Fibroblast of lung (primary cell): ENCODE measurements around the gene C16orf96. TPM values are rescaled to one million over a fixed set of nuclear protein-coding genes. Genes with fewer than 3 reads are reported as not detected.

ENCODE experiments used
- DNase-seq, 2 donors: peaks; one replicate each; pipeline versions ENCODE4 v3.0.0 to v3.0.0-alpha.2; 2010; ENCODE audit warnings: low read depth in 2 of 2
- H2AFZ ChIP-seq: 2 replicates; pipeline ENCODE4 v1.5.1; 2012; ENCODE audit warnings: low read length, control low read depth, inconsistent platforms
- H3K27ac ChIP-seq: 2 replicates; pipeline ENCODE4 v1.5.1; 2011; ENCODE audit warnings: low read length, control low read depth; ENCODE audit not compliant: insufficient read depth
- H3K27me3 ChIP-seq: 2 replicates; pipeline ENCODE4 v1.5.1; 2011; ENCODE audit warnings: mild to moderate bottlenecking, low read length; ENCODE audit not compliant: control insufficient read depth, insufficient read depth
- H3K36me3 ChIP-seq: 2 replicates; pipeline ENCODE4 v1.5.1; 2011; ENCODE audit warnings: low read length; ENCODE audit not compliant: control insufficient read depth, insufficient read depth
- H3K4me1 ChIP-seq: 2 replicates; pipeline ENCODE4 v1.5.1; 2011; ENCODE audit warnings: low read length; ENCODE audit not compliant: control insufficient read depth, insufficient read depth; ENCODE audit errors: extremely low read depth
- H3K4me2 ChIP-seq: 2 replicates; pipeline ENCODE4 v1.5.1; 2011; ENCODE audit warnings: low read length, control low read depth; ENCODE audit not compliant: insufficient read depth; ENCODE audit errors: extremely low read depth
- H3K4me3 ChIP-seq, 4 experiments: fragments of 200-600 bp in 1 of 4; sonication (generic) in 1 of 4; replicated peaks in 1 of 4; 2 replicates each; pipeline ENCODE4 v1.5.1; 2011 to 2016; ENCODE audit warnings: low read length in 4 of 4, low read depth in 3 of 4, mild to moderate bottlenecking in 3 of 4, control low read depth in 2 of 4, inconsistent platforms in 1 of 4, mixed read lengths in 1 of 4; ENCODE audit not compliant: insufficient read depth in 1 of 4; ENCODE audit errors: control extremely low read depth in 1 of 4
- H3K79me2 ChIP-seq: 2 replicates; pipeline ENCODE4 v1.5.1; 2012; ENCODE audit warnings: mild to moderate bottlenecking, low read length, inconsistent platforms; ENCODE audit not compliant: control insufficient read depth, insufficient read depth
- H3K9ac ChIP-seq: 2 replicates; pipeline ENCODE4 v1.5.1; 2011; ENCODE audit warnings: mild to moderate bottlenecking, low read length, control low read depth; ENCODE audit not compliant: insufficient read depth
- H3K9me3 ChIP-seq: 2 replicates; pipeline ENCODE4 v1.5.1; 2012; ENCODE audit warnings: low read depth, low read length; ENCODE audit not compliant: control insufficient read depth, insufficient read depth
- H4K20me1 ChIP-seq: 2 replicates; pipeline ENCODE4 v1.5.1; 2011; ENCODE audit warnings: low read length; ENCODE audit not compliant: control insufficient read depth, insufficient read depth; ENCODE audit errors: extremely low read depth
- CTCF ChIP-seq, 2 donors: IDR thresholded peaks in 1 of 2; conservative IDR thresholded peaks in 1 of 2; 1 replicate in 1 of 2; 2 replicates in 1 of 2; pipeline ENCODE4 v1.5.1; 2011 to 2012; ENCODE audit warnings: low read length in 2 of 2, control low read depth in 1 of 2, inconsistent platforms in 1 of 2, low read depth in 1 of 2, mild to moderate bottlenecking in 1 of 2
- EZH2 ChIP-seq: IDR thresholded peaks from 2 replicates; pipeline ENCODE4 v1.5.1; 2012; ENCODE audit warnings: low read length, control low read depth, mild to moderate bottlenecking; ENCODE audit errors: missing control alignments
- polyA plus RNA-seq, 2 donors: library from polyadenylated mRNA; depleted of rRNA in 1 of 2; stranded (reverse) in 1 of 2; unstranded in 1 of 2; fragments of >200 nt; gene quantifications; 2 replicates each; pipeline ENCODE4 v1.2.1, GENCODE V29; 2011 to 2012; ENCODE audit warnings: missing spikeins in 1 of 2
- total RNA-seq: library from RNA; depleted of rRNA; stranded (reverse); fragments of >200 nt; gene quantifications from 2 replicates; pipeline ENCODE4 v1.2.1, GENCODE V29; 2014

Gene C16orf96
- total and polyA plus RNA-seq, 2 donors (not counting 1 experiment from before 2014, with no cell fraction given), result under 0.01 TPM; not detected in 1

GRCh38 chr16:4580250-4580649 is 24.1 kb downstream of the C16orf96 start:
- Histone ChIP-seq H3K27ac (no peak overlapping the region), H4K20me1 (no peaks in the 10 kb centered on the region), H3K9me3 (no peaks in the 10 kb centered on the region), H3K4me2 (no peak overlapping the region), H2AFZ (no peak overlapping the region), H3K36me3 (no peaks in the 10 kb centered on the region), H3K27me3 (no peaks in the 10 kb centered on the region), H3K9ac (no peak overlapping the region), H3K79me2 (no peaks in the 10 kb centered on the region), H3K4me3 (no peak overlapping the region), H3K4me1 (no peaks in the 10 kb centered on the region)
- TF ChIP-seq CTCF (conservative IDR thresholded peaks at IDR 0.05 in 1 of 2, IDR thresholded peaks at IDR 0.05 in 1 of 2; ENCODE audit: low read depth in 1 of 2, low read length in 2 of 2) (no peak), EZH2 (no peak)
- DNase-seq, result peak; percentile 11 to 56

- no peak for DNase-seq
- Histone ChIP-seq H3K79me2 (no peaks in the 10 kb centered on the region), H3K4me1 (no peaks in the 10 kb centered on the region), H3K27me3 (peaks cover 13% of the 10 kb centered on the region), H3K4me3 (no peak overlapping the region), H3K4me2 (no peak overlapping the region), H3K36me3 (no peaks in the 10 kb centered on the region), H2AFZ (no peak overlapping the region), H4K20me1 (no peaks in the 10 kb centered on the region), H3K27ac (no peak overlapping the region), H3K9ac (no peak overlapping the region), H3K9me3 (no peaks in the 10 kb centered on the region)
- TF ChIP-seq EZH2 (no peak), CTCF (conservative IDR thresholded peaks at IDR 0.05 in 1 of 2, IDR thresholded peaks at IDR 0.05 in 1 of 2; ENCODE audit: low read depth in 1 of 2, low read length in 2 of 2) (no peak)
Observed at GRCh38 chr16:4583906-4584305, 27.8 kb downstream of the C16orf96 start.

- peaks cover 13% of the 10 kb centered on the region for H3K27me3 ChIP-seq
- H3K9me3 ChIP-seq, result no peaks in the 10 kb centered on the region
- no peak overlapping the region for H2AFZ ChIP-seq
- H3K79me2 ChIP-seq, result no peaks in the 10 kb centered on the region
- H3K36me3 ChIP-seq, result no peaks in the 10 kb centered on the region
- no peak overlapping the region for H3K4me3 ChIP-seq
- H3K27ac ChIP-seq, result no peak overlapping the region
- no peaks in the 10 kb centered on the region for H3K4me1 ChIP-seq
- TF ChIP-seq CTCF (conservative IDR thresholded peaks at IDR 0.05 in 1 of 2, IDR thresholded peaks at IDR 0.05 in 1 of 2; ENCODE audit: low read depth in 1 of 2, low read length in 2 of 2), result no peak
- DNase-seq, result no peak
- no peaks in the 10 kb centered on the region for H4K20me1 ChIP-seq
- H3K9ac ChIP-seq, result no peak overlapping the region
- H3K4me2 ChIP-seq, result no peak overlapping the region
Observed at GRCh38 chr16:4586291-4586690, 30.2 kb downstream of the C16orf96 start.
